GM23248 (cell line): ENCODE measurements around the gene TIGIT. TPM values are rescaled to one million over a fixed set of nuclear protein-coding genes. Genes with fewer than 3 reads are reported as not detected.
A peak's percentile ranks its signal among the peaks of the same experiment; 100 is the strongest.

ENCODE experiments used
- DNase-seq: peaks from one replicate; pipeline ENCODE4 v3.0.0-alpha.2; 2015
- H2AFZ ChIP-seq: fragments of 200-600 bp; sonication (generic); 2 replicates; pipeline ENCODE4 v1.6.1; 2016; ENCODE audit warnings: antibody characterized with exemption
- H3F3A ChIP-seq: fragments of 200-600 bp; sonication (generic); 2 replicates; pipeline ENCODE4 v1.6.1; 2016; ENCODE audit warnings: mild to moderate bottlenecking, antibody characterized with exemption, mixed run types; ENCODE audit not compliant: insufficient read depth
- H3K27ac ChIP-seq: fragments of 200-600 bp; sonication (generic); 2 replicates; pipeline ENCODE4 v1.5.1; 2016; ENCODE audit warnings: mild to moderate bottlenecking
- H3K27me3 ChIP-seq: fragments of 200-600 bp; sonication (generic); replicated peaks from 2 replicates; pipeline ENCODE4 v1.6.1; 2016; ENCODE audit warnings: mild to moderate bottlenecking; ENCODE audit not compliant: insufficient read depth
- H3K36me3 ChIP-seq: fragments of 200-600 bp; sonication (generic); 2 replicates; pipeline ENCODE4 v1.6.1; 2016; ENCODE audit warnings: low read depth, mild to moderate bottlenecking
- H3K4me1 ChIP-seq: fragments of 200-600 bp; sonication (generic); 2 replicates; pipeline ENCODE4 v1.6.1; 2016; ENCODE audit warnings: mild to moderate bottlenecking; ENCODE audit not compliant: insufficient read depth
- H3K4me2 ChIP-seq: fragments of 200-600 bp; sonication (generic); one replicate; pipeline ENCODE4 v1.6.1; 2016; ENCODE audit warnings: mild to moderate bottlenecking; ENCODE audit not compliant: unreplicated experiment
- H3K4me3 ChIP-seq: fragments of 200-600 bp; sonication (generic); 2 replicates; pipeline ENCODE4 v1.5.1; 2016; ENCODE audit warnings: mild to moderate bottlenecking
- H3K79me2 ChIP-seq: fragments of 200-600 bp; sonication (generic); 2 replicates; pipeline ENCODE4 v1.6.1; 2016; ENCODE audit warnings: mild to moderate bottlenecking; ENCODE audit not compliant: insufficient read depth
- H3K9ac ChIP-seq: fragments of 200-600 bp; sonication (generic); 2 replicates; pipeline ENCODE4 v1.6.1; 2016; ENCODE audit warnings: mild to moderate bottlenecking
- H3K9me2 ChIP-seq: fragments of 200-600 bp; sonication (generic); 2 replicates; pipeline ENCODE4 v1.6.1; 2016; ENCODE audit warnings: mixed run types, mild to moderate bottlenecking, moderate library complexity; ENCODE audit not compliant: insufficient read depth
- H3K9me3 ChIP-seq: fragments of 200-600 bp; sonication (generic); one replicate; pipeline ENCODE4 v1.6.1; 2017; ENCODE audit warnings: low read depth
- H4K20me1 ChIP-seq: fragments of 200-600 bp; sonication (generic); 2 replicates; pipeline ENCODE4 v1.6.0; 2016; ENCODE audit not compliant: insufficient read depth
- EZH2 ChIP-seq: fragments of 200-600 bp; sonication (generic); IDR thresholded peaks from 2 replicates; pipeline ENCODE4 v1.6.1; 2018; ENCODE audit warnings: antibody characterized with exemption, mild to moderate bottlenecking; ENCODE audit not compliant: insufficient read depth, poor library complexity, severe bottlenecking
- EZH2phosphoT487 ChIP-seq: fragments of 200-600 bp; sonication (generic); IDR thresholded peaks from 2 replicates; pipeline ENCODE4 v1.6.1; 2018; ENCODE audit warnings: antibody characterized with exemption, moderate library complexity, mild to moderate bottlenecking, low read depth; ENCODE audit not compliant: insufficient read depth
- WGBS, 2 experiments: methylation state at CpG; one replicate each; pipeline ENCODE4 v1.1.6; 2015 to 2017; ENCODE audit warnings: low lambda C conversion rate in 2 of 2, low coverage in 1 of 2; ENCODE audit errors: missing lambda C conversion rate in 2 of 2; 5-methylcytosine and 5-hydroxymethylcytosine counted together
- in situ Hi-C: fragments of 300-500 bp; cut with MboI; formaldehyde crosslinking; loops from 2 replicates; pipeline ENCODE4 v1.15.0; 2020
- polyA plus RNA-seq: library from polyadenylated mRNA; unstranded; fragments of >200 nt; fragmentation: Nextera tagmentation; extraction: Ambion mirVana; gene quantifications from 2 replicates; pipeline ENCODE4 v1.2.1, GENCODE V29; 2016
- total RNA-seq: library from RNA; depleted of rRNA; stranded (reverse); fragments of >200 nt; shearing (Covaris generic); gene quantifications from 2 replicates; pipeline ENCODE4 v1.2.3, GENCODE V29; 2014

Gene TIGIT
- total and polyA plus RNA-seq, 2 experiments from 2014 or later, result not detected

- Histone ChIP-seq H3K4me1 (no peaks in the 10 kb centered on the region), H3F3A (no peaks in the 10 kb centered on the region), H3K79me2 (no peaks in the 10 kb centered on the region), H3K4me3 (no peak overlapping the region), H4K20me1 (0 out of 2 replicates have a peak, but pooled peaks cover 4% of the 10 kb centered on the region), H3K9me2 (no peaks in the 10 kb centered on the region), H3K9me3 (no peaks in the 10 kb centered on the region), H3K4me2 (no peak overlapping the region), H3K27ac (no peak overlapping the region), H3K36me3 (no peaks in the 10 kb centered on the region), H2AFZ (no peak overlapping the region), H3K27me3 (no peaks in the 10 kb centered on the region), H3K9ac (no peak overlapping the region)
- WGBS, 2 experiments, result 93 to 100% methylated on average over 2 of the region's 2 CpGs
- TF ChIP-seq EZH2phosphoT487 (no peak), EZH2 (no peak)
- in situ Hi-C loops, result no loop called here
- no peak for DNase-seq
Measured at GRCh38 chr3:114333923-114334240, 40.1 kb downstream of the TIGIT start.

GRCh38 chr3:114336122-114336697, 42.4 kb downstream of the TIGIT start:
- 85 to 89% methylated on average over 1 of the region's 1 CpG for WGBS, 2 experiments
- no peak overlapping the region for H2AFZ ChIP-seq
- no peak overlapping the region for H3K4me3 ChIP-seq
- no peak overlapping the region for H3K4me2 ChIP-seq
- 0 out of 2 replicates have a peak, but pooled peaks cover 4% of the 10 kb centered on the region for H4K20me1 ChIP-seq
- in situ Hi-C loops, result no loop called here
- H3K79me2 ChIP-seq, result no peaks in the 10 kb centered on the region
- H3K9ac ChIP-seq, result no peak overlapping the region
- H3K27me3 ChIP-seq, result no peaks in the 10 kb centered on the region
- peak; percentile 31 for DNase-seq
- H3K9me2 ChIP-seq, result no peaks in the 10 kb centered on the region
- H3F3A ChIP-seq, result no peaks in the 10 kb centered on the region
- H3K4me1 ChIP-seq, result no peaks in the 10 kb centered on the region
- H3K27ac ChIP-seq, result no peak overlapping the region
- no peaks in the 10 kb centered on the region for H3K9me3 ChIP-seq
- no peak for TF ChIP-seq EZH2
- no peak for TF ChIP-seq EZH2phosphoT487
- H3K36me3 ChIP-seq, result no peaks in the 10 kb centered on the region

GRCh38 chr3:114336857-114337256, 43.0 kb downstream of the TIGIT start:
- TF ChIP-seq EZH2phosphoT487, result no peak
- no peak for TF ChIP-seq EZH2
- Histone ChIP-seq H3K79me2 (no peaks in the 10 kb centered on the region), H3K4me3 (no peak overlapping the region), H2AFZ (no peak overlapping the region), H3K9me2 (no peaks in the 10 kb centered on the region), H3K4me2 (no peak overlapping the region), H4K20me1 (0 out of 2 replicates have a peak, but pooled peaks cover 4% of the 10 kb centered on the region), H3K27ac (no peak overlapping the region), H3K4me1 (no peaks in the 10 kb centered on the region), H3K36me3 (no peaks in the 10 kb centered on the region), H3K27me3 (no peaks in the 10 kb centered on the region), H3F3A (no peaks in the 10 kb centered on the region), H3K9ac (no peak overlapping the region), H3K9me3 (no peaks in the 10 kb centered on the region)
- in situ Hi-C loops, result no loop called here
- WGBS, 2 experiments, result 81% methylated on average over 3 of the region's 3 CpGs
- no peak for DNase-seq

- TF ChIP-seq EZH2, result no peak
- TF ChIP-seq EZH2phosphoT487, result no peak
- Histone ChIP-seq H3K9me2 (no peaks in the 10 kb centered on the region), H3K9me3 (no peaks in the 10 kb centered on the region), H3K36me3 (no peaks in the 10 kb centered on the region), H2AFZ (no peak overlapping the region), H3K4me2 (no peak overlapping the region), H3K27ac (no peak overlapping the region), H3K4me1 (no peaks in the 10 kb centered on the region), H3K27me3 (no peaks in the 10 kb centered on the region), H3K9ac (no peak overlapping the region), H3K79me2 (no peaks in the 10 kb centered on the region), H3F3A (no peaks in the 10 kb centered on the region), H4K20me1 (0 out of 2 replicates have a peak, but pooled peaks cover 4% of the 10 kb centered on the region), H3K4me3 (no peak overlapping the region)
- in situ Hi-C loops, result no loop called here
- WGBS, 2 experiments, result 96 to 97% methylated on average over 14 to 19 of the region's 19 CpGs
- DNase-seq, result no peak
Measured at GRCh38 chr3:114338651-114339357, 45.0 kb downstream of the TIGIT start.
